IMR-90 (cell line): ENCODE results near the gene ADAMTS3. TPM values are rescaled to one million over a fixed set of nuclear protein-coding genes. Genes with fewer than 3 reads are reported as not detected.

Experiments used
- ATAC-seq: fragments of 200-7000 bp; cut with Tn5 transposase; 2 replicates; pipeline ENCODE4 v1.9.1; 2020; ENCODE audit warnings: low read depth, mild to moderate bottlenecking, moderate library complexity
- BruUV-seq: library from RNA; stranded (reverse); fragments of 400-500 nt; replicated peaks from 2 replicates; lab custom pipeline; 2021; lab: Mats Ljungman, UMichigan
- CTCF ChIA-PET: fragments of 300-600 bp; formaldehyde crosslinking; extraction: SDS; loops from one replicate; lab custom pipeline; 2021; ENCODE audit warnings: antibody characterized with exemption; lab: Yijun Ruan, JAX
- POLR2A ChIA-PET: fragments of 300-600 bp; sonication (Branson Sonifier 250); formaldehyde crosslinking; loops from one replicate; lab custom pipeline; 2022; ENCODE audit warnings: antibody characterized with exemption; ENCODE audit not compliant: unreplicated experiment; lab: Charles Lee
- DNase-seq: peaks from one replicate; pipeline ENCODE4 v3.0.0; 2013
- H2AFZ ChIP-seq: replicated peaks from 2 replicates; pipeline ENCODE3; 2013; ENCODE audit warnings: low read length, mild to moderate bottlenecking; ENCODE audit not compliant: poor library complexity
- H2AK5ac ChIP-seq: 2 replicates; pipeline ENCODE4 v1.6.1; 2013; ENCODE audit warnings: low read depth, low read length, inconsistent platforms
- H2AK9ac ChIP-seq: replicated peaks from 2 replicates; pipeline ENCODE3; 2013; ENCODE audit warnings: mild to moderate bottlenecking, low read depth, low read length, moderate library complexity; ENCODE audit not compliant: poor library complexity
- H2BK120ac ChIP-seq: 2 replicates; pipeline ENCODE4 v1.6.1; 2013; ENCODE audit warnings: low read depth, low read length, inconsistent platforms
- H2BK15ac ChIP-seq: 3 replicates; pipeline ENCODE4 v1.6.1; 2013; ENCODE audit warnings: low read depth, low read length, inconsistent platforms
- H2BK20ac ChIP-seq: 2 replicates; pipeline ENCODE4 v1.6.1; 2013; ENCODE audit warnings: low read depth, mild to moderate bottlenecking, inconsistent platforms, low read length, moderate library complexity
- H2BK5ac ChIP-seq: 2 replicates; pipeline ENCODE4 v1.6.1; 2013; ENCODE audit warnings: mild to moderate bottlenecking, low read depth, low read length, inconsistent platforms; ENCODE audit not compliant: poor library complexity, severe bottlenecking
- H3K14ac ChIP-seq: replicated peaks from 2 replicates; pipeline ENCODE4 v1.6.1; 2013; ENCODE audit warnings: low read depth, low read length, inconsistent platforms
- H3K18ac ChIP-seq: 2 replicates; pipeline ENCODE4 v1.6.1; 2013; ENCODE audit warnings: low read depth, low read length, control low read depth
- H3K23ac ChIP-seq: 2 replicates; pipeline ENCODE4 v1.6.1; 2013; ENCODE audit warnings: low read depth, low read length, inconsistent platforms
- H3K27ac ChIP-seq: 2 replicates; pipeline ENCODE4 v1.5.1; 2013; ENCODE audit warnings: mild to moderate bottlenecking, control low read depth, low read length; ENCODE audit not compliant: insufficient read depth
- H3K27me3 ChIP-seq: 2 replicates; pipeline ENCODE4 v1.6.1; 2013; ENCODE audit warnings: low read length; ENCODE audit not compliant: control insufficient read depth, insufficient read depth
- H3K36me3 ChIP-seq: 2 replicates; pipeline ENCODE4 v1.6.1; 2013; ENCODE audit warnings: low read length, mixed read lengths; ENCODE audit not compliant: control insufficient read depth, insufficient read depth
- H3K4ac ChIP-seq: 2 replicates; pipeline ENCODE4 v1.6.1; 2013; ENCODE audit warnings: low read depth, low read length, inconsistent platforms
- H3K4me1 ChIP-seq: 2 replicates; pipeline ENCODE4 v1.6.1; 2013; ENCODE audit warnings: low read length, mixed read lengths; ENCODE audit not compliant: control insufficient read depth, insufficient read depth
- H3K4me2 ChIP-seq: 2 replicates; pipeline ENCODE4 v1.6.1; 2013; ENCODE audit warnings: low read depth, mild to moderate bottlenecking, control low read depth, low read length, moderate library complexity
- H3K4me3 ChIP-seq: 2 replicates; pipeline ENCODE4 v1.5.1; 2013; ENCODE audit warnings: low read depth, mild to moderate bottlenecking, control low read depth, low read length, moderate library complexity; ENCODE audit not compliant: insufficient read depth
- H3K56ac ChIP-seq: 2 replicates; pipeline ENCODE4 v1.6.1; 2013; ENCODE audit warnings: low read length, inconsistent platforms; ENCODE audit not compliant: insufficient read depth; ENCODE audit errors: extremely low read depth
- H3K79me1 ChIP-seq, 2 experiments: 2 replicates each; pipeline ENCODE4 v1.6.1; 2013; ENCODE audit warnings: low read length in 2 of 2, inconsistent platforms in 1 of 2, low read depth in 1 of 2
- H3K9ac ChIP-seq: 2 replicates; pipeline ENCODE4 v1.6.1; 2013; ENCODE audit warnings: low read depth, low read length, control low read depth
- H3K9me1 ChIP-seq: 2 replicates; pipeline ENCODE4 v1.6.1; 2013; ENCODE audit warnings: low read length, inconsistent platforms; ENCODE audit not compliant: insufficient read depth
- H3K9me3 ChIP-seq: 2 replicates; pipeline ENCODE4 v1.6.1; 2013; ENCODE audit warnings: low read length; ENCODE audit not compliant: control insufficient read depth, insufficient read depth
- H4K20me1 ChIP-seq: 2 replicates; pipeline ENCODE4 v1.6.1; 2013; ENCODE audit warnings: low read length, inconsistent platforms; ENCODE audit not compliant: insufficient read depth
- H4K5ac ChIP-seq: 2 replicates; pipeline ENCODE4 v1.6.1; 2013; ENCODE audit warnings: mild to moderate bottlenecking, low read depth, low read length, control low read depth
- H4K8ac ChIP-seq, 2 experiments: 2 replicates each; pipeline ENCODE4 v1.6.1; 2013; ENCODE audit warnings: low read depth in 2 of 2, low read length in 2 of 2, control low read depth in 1 of 2, inconsistent platforms in 1 of 2
- H4K91ac ChIP-seq: 2 replicates; pipeline ENCODE4 v1.6.1; 2013; ENCODE audit warnings: low read depth, low read length, inconsistent platforms; ENCODE audit not compliant: insufficient read depth
- BHLHE40 ChIP-seq: fragments of 150-350 bp; IDR thresholded peaks from 2 replicates; pipeline ENCODE4 v1.6.1; 2016; ENCODE audit warnings: mild to moderate bottlenecking, low read depth, low read length
- CEBPB ChIP-seq: IDR thresholded peaks from 2 replicates; pipeline ENCODE4 v1.6.1; 2012; ENCODE audit warnings: low read depth, low read length, improper control_type of control experiment
- CHD1 ChIP-seq: IDR thresholded peaks from 2 replicates; pipeline ENCODE4 v1.6.1; 2012; ENCODE audit warnings: low read depth, low read length, improper control_type of control experiment
- FOS ChIP-seq: fragments of 150-350 bp; IDR thresholded peaks from 2 replicates; pipeline ENCODE4 v1.6.1; 2016; ENCODE audit warnings: low read depth, low read length
- MAFK ChIP-seq: IDR thresholded peaks from 2 replicates; pipeline ENCODE4 v1.6.1; 2012; ENCODE audit warnings: low read depth, low read length, improper control_type of control experiment
- MXI1 ChIP-seq: IDR thresholded peaks from 2 replicates; pipeline ENCODE4 v1.6.1; 2012; ENCODE audit warnings: low read depth, mild to moderate bottlenecking, low read length, moderate library complexity, borderline replicate concordance
- NFE2L2 ChIP-seq: fragments of 150-350 bp; IDR thresholded peaks from 2 replicates; pipeline ENCODE4 v1.6.1; 2016; ENCODE audit warnings: low read depth, mild to moderate bottlenecking, low read length
- POLR2A ChIP-seq: IDR thresholded peaks from 2 replicates; pipeline ENCODE4 v1.6.1; 2012; ENCODE audit warnings: mild to moderate bottlenecking, low read depth, low read length
- RAD21 ChIP-seq: IDR thresholded peaks from 2 replicates; pipeline ENCODE4 v1.6.1; 2012; ENCODE audit warnings: low read length, improper control_type of control experiment
- RCOR1 ChIP-seq: IDR thresholded peaks from 2 replicates; pipeline ENCODE4 v1.6.1; 2012; ENCODE audit warnings: mild to moderate bottlenecking, low read length, improper control_type of control experiment; ENCODE audit not compliant: insufficient replicate concordance
- RFX5 ChIP-seq: IDR thresholded peaks from 2 replicates; pipeline ENCODE4 v1.8.0; 2012; ENCODE audit warnings: low read depth, mild to moderate bottlenecking, low read length, moderate library complexity
- SMC3 ChIP-seq: fragments of 150-350 bp; IDR thresholded peaks from 2 replicates; pipeline ENCODE4 v1.6.1; 2016; ENCODE audit warnings: low read depth, mild to moderate bottlenecking, antibody characterized with exemption, low read length, moderate library complexity
- WGBS, 2 experiments: methylation state at CpG; one replicate each; pipeline versions ENCODE4 v1.1.5 to v1.1.7; 2013; ENCODE audit warnings: missing lambda C conversion rate in 2 of 2; ENCODE audit not compliant: insufficient read length in 1 of 2; ENCODE audit errors: extremely low coverage in 2 of 2; 5-methylcytosine and 5-hydroxymethylcytosine counted together
- dilution Hi-C: fragments of 300-500 bp; cut with HindIII; formaldehyde crosslinking; loops from one replicate; pipeline ENCODE4 v1.14.3; 2018; ENCODE audit warnings: low sequenced_read_pairs; ENCODE audit not compliant: unreplicated experiment
- in situ Hi-C: fragments of 300-500 bp; cut with MboI; formaldehyde crosslinking; loops from 3 replicates; pipeline ENCODE4 v1.14.3; 2019; ENCODE audit warnings: low sequenced_read_pairs, inconsistent platforms, mixed read lengths
- intact Hi-C: fragments of 100-400 bp; cut with micrococcal nuclease; formaldehyde crosslinking; loops from 2 replicates; pipeline ENCODE4 v1.10.0; 2022
- polyA plus RNA-seq, 3 experiments: library from polyadenylated mRNA; depleted of rRNA; stranded (reverse); fragments of >200 nt; gene quantifications; 2 replicates each; pipeline ENCODE4 v1.2.3, GENCODE V29; 2012; ENCODE audit warnings: low replicate concordance in 1 of 3
- total RNA-seq: library from RNA; depleted of rRNA; stranded (reverse); fragments of >200 nt; gene quantifications from 2 replicates; pipeline ENCODE4 v1.2.3, GENCODE V29; 2012
- TF ChIP-seq, protein P1 (sequence below): conservative IDR thresholded peaks from 2 replicates; pipeline ENCODE4 v1.5.1; 2012; ENCODE audit warnings: mild to moderate bottlenecking, low read depth, low read length, improper control_type of control experiment
- TF ChIP-seq, protein P2 (sequence below): fragments of 150-350 bp; IDR thresholded peaks from 2 replicates; pipeline ENCODE4 v1.6.1; 2017; ENCODE audit warnings: mild to moderate bottlenecking, antibody characterized with exemption, low read length, low read depth
- TF ChIP-seq, protein P3 (sequence below): fragments of 150-350 bp; IDR thresholded peaks from 2 replicates; pipeline ENCODE4 v1.6.1; 2016; ENCODE audit warnings: low read depth, mild to moderate bottlenecking, low read length, moderate library complexity, borderline replicate concordance

ADAMTS3 gene
- total and polyA plus RNA-seq, 2 of the 4 experiments (the other 2 are of a cell fraction): 0.68 to 2.9 TPM

DNA sequence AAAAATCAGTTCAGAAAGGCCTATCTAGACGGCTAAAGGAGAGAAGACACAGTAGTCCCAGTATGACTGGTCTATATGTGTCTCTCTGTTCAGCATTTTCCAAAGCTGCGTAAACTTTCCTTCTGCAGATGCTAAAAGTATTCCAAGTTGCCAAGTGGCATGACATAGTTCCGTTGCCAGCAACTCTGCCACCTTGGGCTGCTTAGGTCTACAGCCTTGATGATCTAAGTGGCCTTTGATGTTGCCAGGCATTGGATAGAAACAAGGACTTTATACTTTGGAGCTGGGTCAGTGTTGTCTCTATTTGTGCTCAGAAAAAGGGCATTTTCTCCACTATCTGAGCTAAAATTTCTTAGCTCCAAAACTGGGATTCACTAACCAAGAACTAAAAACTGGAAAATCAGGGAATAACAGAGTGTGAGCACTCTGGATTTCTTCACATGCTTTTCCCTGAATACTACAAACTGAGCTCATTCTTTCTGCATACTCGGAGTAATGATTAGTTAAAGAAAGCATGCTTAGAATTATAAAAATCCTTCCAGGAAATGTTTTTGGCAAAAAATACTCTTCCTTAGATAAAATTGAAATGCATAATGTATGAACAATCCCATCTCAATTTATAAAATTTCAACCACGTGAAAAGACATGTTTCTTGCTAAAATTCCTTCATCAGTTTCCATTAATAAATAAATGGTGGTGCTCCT, 191.4 kb downstream of the ADAMTS3 start:
- Histone ChIP-seq H3K4ac (peak overlapping the region; percentile 81), H3K4me1 (peaks cover 10% of the 10 kb centered on the region), H4K5ac (peak overlapping the region; percentile 99), H2BK20ac (peak overlapping the region; percentile 77), H2BK15ac (peak overlapping the region; percentile 68; the same call in 2 of the 3 replicates), H4K8ac (peak overlapping the region; percentile 86 to 93), H2BK5ac (peak overlapping the region; percentile 94), H3K9me3 (no peaks in the 10 kb centered on the region), H3K27ac (peak overlapping the region; percentile 100), H3K36me3 (no peaks in the 10 kb centered on the region), H3K79me1 (no peaks in the 10 kb centered on the region), H3K14ac (peak overlapping the region; percentile 83), H3K56ac (peak overlapping the region; percentile 81), H3K9me1 (no peaks in the 10 kb centered on the region), H3K23ac (peak overlapping the region; percentile 81; the same call in 1 of the 2 replicates), H3K9ac (peak overlapping the region; percentile 77), H2BK120ac (peak overlapping the region; percentile 94), H2AFZ (peak overlapping the region; percentile 56), H3K4me2 (peak overlapping the region; percentile 60), H2AK5ac (peak overlapping the region; percentile 54; the same call in 1 of the 2 replicates), H4K20me1 (no peaks in the 10 kb centered on the region), H4K91ac (peak overlapping the region; percentile 94), H3K4me3 (no peak overlapping the region), H3K27me3 (no peaks in the 10 kb centered on the region), H3K18ac (peak overlapping the region; percentile 99), H2AK9ac (no peak overlapping the region)
- BruUV-seq: no TSS peak
- CTCF ChIA-PET: no interaction called here
- ATAC-seq: peak; percentile 71
- WGBS, 2 experiments: no CpG with 5 or more reads among the region's 5 CpGs
- POLR2A ChIA-PET: no interaction called here
- in situ Hi-C loops (no loop called here), intact Hi-C loops (loop anchor here (5.0 kb wide), 1 partner anchor 65 kb away; no protein-coding TSS in a partner anchor), dilution Hi-C loops (no loop called here)
- DNase-seq: peak; percentile 56
- TF ChIP-seq, protein P1, sequence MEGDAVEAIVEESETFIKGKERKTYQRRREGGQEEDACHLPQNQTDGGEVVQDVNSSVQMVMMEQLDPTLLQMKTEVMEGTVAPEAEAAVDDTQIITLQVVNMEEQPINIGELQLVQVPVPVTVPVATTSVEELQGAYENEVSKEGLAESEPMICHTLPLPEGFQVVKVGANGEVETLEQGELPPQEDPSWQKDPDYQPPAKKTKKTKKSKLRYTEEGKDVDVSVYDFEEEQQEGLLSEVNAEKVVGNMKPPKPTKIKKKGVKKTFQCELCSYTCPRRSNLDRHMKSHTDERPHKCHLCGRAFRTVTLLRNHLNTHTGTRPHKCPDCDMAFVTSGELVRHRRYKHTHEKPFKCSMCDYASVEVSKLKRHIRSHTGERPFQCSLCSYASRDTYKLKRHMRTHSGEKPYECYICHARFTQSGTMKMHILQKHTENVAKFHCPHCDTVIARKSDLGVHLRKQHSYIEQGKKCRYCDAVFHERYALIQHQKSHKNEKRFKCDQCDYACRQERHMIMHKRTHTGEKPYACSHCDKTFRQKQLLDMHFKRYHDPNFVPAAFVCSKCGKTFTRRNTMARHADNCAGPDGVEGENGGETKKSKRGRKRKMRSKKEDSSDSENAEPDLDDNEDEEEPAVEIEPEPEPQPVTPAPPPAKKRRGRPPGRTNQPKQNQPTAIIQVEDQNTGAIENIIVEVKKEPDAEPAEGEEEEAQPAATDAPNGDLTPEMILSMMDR: no peak
- TF ChIP-seq MAFK (no peak), CHD1 (no peak), CEBPB (no peak), POLR2A (no peak), MXI1 (no peak), SMC3 (no peak), RCOR1 (no peak), RFX5 (no peak), RAD21 (no peak), BHLHE40 (no peak), FOS (no peak), NFE2L2 (no peak)
- TF ChIP-seq, protein P2, sequence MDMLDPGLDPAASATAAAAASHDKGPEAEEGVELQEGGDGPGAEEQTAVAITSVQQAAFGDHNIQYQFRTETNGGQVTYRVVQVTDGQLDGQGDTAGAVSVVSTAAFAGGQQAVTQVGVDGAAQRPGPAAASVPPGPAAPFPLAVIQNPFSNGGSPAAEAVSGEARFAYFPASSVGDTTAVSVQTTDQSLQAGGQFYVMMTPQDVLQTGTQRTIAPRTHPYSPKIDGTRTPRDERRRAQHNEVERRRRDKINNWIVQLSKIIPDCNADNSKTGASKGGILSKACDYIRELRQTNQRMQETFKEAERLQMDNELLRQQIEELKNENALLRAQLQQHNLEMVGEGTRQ: no peak
- TF ChIP-seq, protein P3, sequence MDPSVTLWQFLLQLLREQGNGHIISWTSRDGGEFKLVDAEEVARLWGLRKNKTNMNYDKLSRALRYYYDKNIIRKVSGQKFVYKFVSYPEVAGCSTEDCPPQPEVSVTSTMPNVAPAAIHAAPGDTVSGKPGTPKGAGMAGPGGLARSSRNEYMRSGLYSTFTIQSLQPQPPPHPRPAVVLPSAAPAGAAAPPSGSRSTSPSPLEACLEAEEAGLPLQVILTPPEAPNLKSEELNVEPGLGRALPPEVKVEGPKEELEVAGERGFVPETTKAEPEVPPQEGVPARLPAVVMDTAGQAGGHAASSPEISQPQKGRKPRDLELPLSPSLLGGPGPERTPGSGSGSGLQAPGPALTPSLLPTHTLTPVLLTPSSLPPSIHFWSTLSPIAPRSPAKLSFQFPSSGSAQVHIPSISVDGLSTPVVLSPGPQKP: no peak
